SK-N-SH (cell line): ENCODE data around the gene ZNF512B.

Source experiments
- ELF1 ChIP-seq: IDR thresholded peaks from 2 replicates; pipeline ENCODE4 v1.4.0; 2012
- EZH2phosphoT487 ChIP-seq: fragments of 200-600 bp; sonication (generic); IDR thresholded peaks from 2 replicates; pipeline ENCODE4 v1.6.1; 2017; ENCODE audit warnings: low read depth, mixed run types, mild to moderate bottlenecking, antibody characterized with exemption, moderate library complexity, borderline replicate concordance
- SMC3 ChIP-seq: IDR thresholded peaks from 2 replicates; pipeline ENCODE4 v1.6.1; 2012; ENCODE audit warnings: low read depth, low read length, improper control_type of control experiment
- TAF1 ChIP-seq: IDR thresholded peaks from 2 replicates; pipeline ENCODE4 v1.6.1; 2012; ENCODE audit warnings: low read depth, mild to moderate bottlenecking, low read length, moderate library complexity, borderline replicate concordance
- TF ChIP-seq, protein P1 (sequence below): fragments of 200-600 bp; sonication (generic); IDR thresholded peaks from 2 replicates; pipeline ENCODE4 v1.6.1; 2017; ENCODE audit warnings: antibody characterized with exemption, mild to moderate bottlenecking, moderate library complexity
- TF ChIP-seq, protein P2 (sequence below): IDR thresholded peaks from 2 replicates; pipeline ENCODE4 v1.4.0; 2012; ENCODE audit warnings: low read depth

DNA sequence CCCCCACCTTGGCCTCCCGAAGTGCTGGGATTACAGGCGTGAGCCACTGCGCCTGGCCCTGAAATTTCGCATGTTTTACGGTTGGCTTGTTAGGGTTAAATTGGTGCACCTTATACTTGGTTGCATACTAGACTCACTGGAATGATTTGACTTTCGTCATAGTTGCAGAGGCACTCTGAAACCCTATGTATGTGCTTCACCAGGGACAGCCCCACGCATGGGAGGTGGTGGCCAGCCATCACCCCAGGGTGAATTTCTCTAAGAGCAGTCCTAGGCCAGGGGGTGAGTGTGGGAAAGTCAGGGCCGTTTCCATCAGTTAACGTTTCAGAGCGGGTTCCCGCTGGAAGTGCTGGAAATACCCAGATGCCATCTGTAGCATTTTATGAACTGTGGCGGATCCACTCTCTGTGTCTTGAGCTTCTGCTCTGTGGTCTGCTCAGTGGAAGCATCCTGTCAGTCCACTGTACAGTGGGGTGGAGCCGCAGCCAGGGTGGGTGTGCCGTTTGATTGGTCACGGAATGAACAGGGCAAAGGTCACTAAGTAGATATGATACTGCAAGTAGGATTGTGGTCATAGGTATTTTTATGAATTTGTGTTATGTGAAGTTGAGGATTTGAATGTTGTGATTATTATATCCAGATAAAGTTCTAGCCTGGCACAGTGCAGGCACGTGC is 61.6 kb downstream of the ZNF512B start:
- TF ChIP-seq, protein P1, sequence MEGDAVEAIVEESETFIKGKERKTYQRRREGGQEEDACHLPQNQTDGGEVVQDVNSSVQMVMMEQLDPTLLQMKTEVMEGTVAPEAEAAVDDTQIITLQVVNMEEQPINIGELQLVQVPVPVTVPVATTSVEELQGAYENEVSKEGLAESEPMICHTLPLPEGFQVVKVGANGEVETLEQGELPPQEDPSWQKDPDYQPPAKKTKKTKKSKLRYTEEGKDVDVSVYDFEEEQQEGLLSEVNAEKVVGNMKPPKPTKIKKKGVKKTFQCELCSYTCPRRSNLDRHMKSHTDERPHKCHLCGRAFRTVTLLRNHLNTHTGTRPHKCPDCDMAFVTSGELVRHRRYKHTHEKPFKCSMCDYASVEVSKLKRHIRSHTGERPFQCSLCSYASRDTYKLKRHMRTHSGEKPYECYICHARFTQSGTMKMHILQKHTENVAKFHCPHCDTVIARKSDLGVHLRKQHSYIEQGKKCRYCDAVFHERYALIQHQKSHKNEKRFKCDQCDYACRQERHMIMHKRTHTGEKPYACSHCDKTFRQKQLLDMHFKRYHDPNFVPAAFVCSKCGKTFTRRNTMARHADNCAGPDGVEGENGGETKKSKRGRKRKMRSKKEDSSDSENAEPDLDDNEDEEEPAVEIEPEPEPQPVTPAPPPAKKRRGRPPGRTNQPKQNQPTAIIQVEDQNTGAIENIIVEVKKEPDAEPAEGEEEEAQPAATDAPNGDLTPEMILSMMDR, result no peak
- TF ChIP-seq EZH2phosphoT487 (no peak), ELF1 (no peak), SMC3 (no peak), TAF1 (no peak)
- TF ChIP-seq, protein P2, sequence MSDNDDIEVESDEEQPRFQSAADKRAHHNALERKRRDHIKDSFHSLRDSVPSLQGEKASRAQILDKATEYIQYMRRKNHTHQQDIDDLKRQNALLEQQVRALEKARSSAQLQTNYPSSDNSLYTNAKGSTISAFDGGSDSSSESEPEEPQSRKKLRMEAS, result no peak
